IMR-90 (cell line): Measurements from ENCODE around the gene ANP32A.

Experiments
- POLR2A ChIP-seq: IDR thresholded peaks from 2 replicates; pipeline ENCODE4 v1.6.1; 2012; ENCODE audit warnings: mild to moderate bottlenecking, low read depth, low read length
- USF2 ChIP-seq: fragments of 150-350 bp; IDR thresholded peaks from 2 replicates; pipeline ENCODE4 v1.6.1; 2017; ENCODE audit warnings: mild to moderate bottlenecking, antibody characterized with exemption, low read length, low read depth
- TF ChIP-seq, protein P1 (sequence below): conservative IDR thresholded peaks from 2 replicates; pipeline ENCODE4 v1.5.1; 2012; ENCODE audit warnings: mild to moderate bottlenecking, low read depth, low read length, improper control_type of control experiment

GRCh38 chr15:68764090-68764489, 56.6 kb downstream of the ANP32A start:
- TF ChIP-seq, protein P1, sequence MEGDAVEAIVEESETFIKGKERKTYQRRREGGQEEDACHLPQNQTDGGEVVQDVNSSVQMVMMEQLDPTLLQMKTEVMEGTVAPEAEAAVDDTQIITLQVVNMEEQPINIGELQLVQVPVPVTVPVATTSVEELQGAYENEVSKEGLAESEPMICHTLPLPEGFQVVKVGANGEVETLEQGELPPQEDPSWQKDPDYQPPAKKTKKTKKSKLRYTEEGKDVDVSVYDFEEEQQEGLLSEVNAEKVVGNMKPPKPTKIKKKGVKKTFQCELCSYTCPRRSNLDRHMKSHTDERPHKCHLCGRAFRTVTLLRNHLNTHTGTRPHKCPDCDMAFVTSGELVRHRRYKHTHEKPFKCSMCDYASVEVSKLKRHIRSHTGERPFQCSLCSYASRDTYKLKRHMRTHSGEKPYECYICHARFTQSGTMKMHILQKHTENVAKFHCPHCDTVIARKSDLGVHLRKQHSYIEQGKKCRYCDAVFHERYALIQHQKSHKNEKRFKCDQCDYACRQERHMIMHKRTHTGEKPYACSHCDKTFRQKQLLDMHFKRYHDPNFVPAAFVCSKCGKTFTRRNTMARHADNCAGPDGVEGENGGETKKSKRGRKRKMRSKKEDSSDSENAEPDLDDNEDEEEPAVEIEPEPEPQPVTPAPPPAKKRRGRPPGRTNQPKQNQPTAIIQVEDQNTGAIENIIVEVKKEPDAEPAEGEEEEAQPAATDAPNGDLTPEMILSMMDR = no peak
- TF ChIP-seq POLR2A = no peak
- TF ChIP-seq USF2 = no peak
